Hepatocyte (in vitro differentiated cells): ENCODE results near the gene RUNX1.

ENCODE experiments used
- EZH2 ChIP-seq: fragments of 200-600 bp; sonication (generic); IDR thresholded peaks from 2 replicates; pipeline ENCODE4 v1.6.1; 2016; ENCODE audit warnings: antibody characterized with exemption, mild to moderate bottlenecking, borderline replicate concordance
- TF ChIP-seq, protein P1 (sequence below): fragments of 200-600 bp; sonication (generic); IDR thresholded peaks from 2 replicates; pipeline ENCODE4 v1.5.1; 2016; ENCODE audit warnings: antibody characterized with exemption, mild to moderate bottlenecking; ENCODE audit not compliant: poor library complexity

GRCh38 chr21:34923202-34923601, 125.9 kb downstream of the RUNX1 start:
- TF ChIP-seq, protein P1, sequence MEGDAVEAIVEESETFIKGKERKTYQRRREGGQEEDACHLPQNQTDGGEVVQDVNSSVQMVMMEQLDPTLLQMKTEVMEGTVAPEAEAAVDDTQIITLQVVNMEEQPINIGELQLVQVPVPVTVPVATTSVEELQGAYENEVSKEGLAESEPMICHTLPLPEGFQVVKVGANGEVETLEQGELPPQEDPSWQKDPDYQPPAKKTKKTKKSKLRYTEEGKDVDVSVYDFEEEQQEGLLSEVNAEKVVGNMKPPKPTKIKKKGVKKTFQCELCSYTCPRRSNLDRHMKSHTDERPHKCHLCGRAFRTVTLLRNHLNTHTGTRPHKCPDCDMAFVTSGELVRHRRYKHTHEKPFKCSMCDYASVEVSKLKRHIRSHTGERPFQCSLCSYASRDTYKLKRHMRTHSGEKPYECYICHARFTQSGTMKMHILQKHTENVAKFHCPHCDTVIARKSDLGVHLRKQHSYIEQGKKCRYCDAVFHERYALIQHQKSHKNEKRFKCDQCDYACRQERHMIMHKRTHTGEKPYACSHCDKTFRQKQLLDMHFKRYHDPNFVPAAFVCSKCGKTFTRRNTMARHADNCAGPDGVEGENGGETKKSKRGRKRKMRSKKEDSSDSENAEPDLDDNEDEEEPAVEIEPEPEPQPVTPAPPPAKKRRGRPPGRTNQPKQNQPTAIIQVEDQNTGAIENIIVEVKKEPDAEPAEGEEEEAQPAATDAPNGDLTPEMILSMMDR, result no peak
- TF ChIP-seq EZH2, result no peak
